SH-SY5Y (cell line): Measurements from ENCODE around the gene WDR4.

Source experiments
- GATA2 ChIP-seq: IDR thresholded peaks from 2 replicates; pipeline ENCODE4 v1.6.1; 2011; ENCODE audit warnings: mild to moderate bottlenecking, low read depth, low read length
- GATA3 ChIP-seq: IDR thresholded peaks from 2 replicates; pipeline ENCODE4 v1.6.1; 2011; ENCODE audit warnings: low read depth, mild to moderate bottlenecking, low read length, moderate library complexity

GRCh38 chr21:42848932-42849758, 30.2 kb downstream of the WDR4 start:
- TF ChIP-seq GATA2: no peak
- TF ChIP-seq GATA3: no peak
